ENCODE data around the gene MAGI2. TPM values are rescaled to one million over a fixed set of nuclear protein-coding genes. Genes with fewer than 3 reads are reported as not detected.

The MAGI2 gene
- polyA plus RNA-seq, 3 donors: 0.03 to 0.11 TPM; not detected in 1

- no CpG with 5 or more reads among the region's 2 CpGs for WGBS (ENCODE audit: insufficient coverage)
- Histone ChIP-seq H2AFZ (ENCODE audit: insufficient read depth, low read depth, low read length, poor library complexity, severe bottlenecking) (no peak overlapping the region), H3K4me1 (ENCODE audit: control insufficient read depth in 1 of 2, insufficient read depth in 2 of 2, low read length in 2 of 2) (no peaks in the 10 kb centered on the region), H3K4me3 (replicated peaks in 1 of 3; ENCODE audit: low read depth in 2 of 3, low read length in 3 of 3) (no peak overlapping the region), H3K79me2 (ENCODE audit: insufficient read depth, low read length) (no peaks in the 10 kb centered on the region), H3K4me2 (replicated peaks; ENCODE audit: extremely low read depth, low read length, poor library complexity, severe bottlenecking) (no peak overlapping the region), H3K27me3 (ENCODE audit: control insufficient read depth in 2 of 2, insufficient read depth in 2 of 2, low read length in 2 of 2) (no peaks in the 10 kb centered on the region), H3K27ac (ENCODE audit: low read depth in 1 of 2, low read length in 2 of 2) (no peak overlapping the region), H3K36me3 (replicated peaks in 1 of 2; ENCODE audit: control insufficient read depth in 1 of 2, insufficient read depth in 2 of 2, low read length in 2 of 2) (no peaks in the 10 kb centered on the region), H3K9ac (ENCODE audit: insufficient read depth, low read length, poor library complexity, severe bottlenecking) (no peak overlapping the region), H4K20me1 (ENCODE audit: insufficient read depth, low read length) (no peaks in the 10 kb centered on the region), H3K9me3 (replicated peaks in 1 of 2; ENCODE audit: control insufficient read depth in 1 of 2, insufficient read depth in 1 of 2, low read length in 2 of 2) (no peaks in the 10 kb centered on the region)
- H3K36me3 Mint-ChIP-seq: no peaks in the 10 kb centered on the region
- DNase-seq: no peak
- H3K4me1 Mint-ChIP-seq: no peaks in the 10 kb centered on the region
- intact Hi-C loops (cut with micrococcal nuclease): no loop called here
- no peak overlapping the region for H3K27ac Mint-ChIP-seq
- H3K4me3 Mint-ChIP-seq: no peak overlapping the region
- TF ChIP-seq CTCF (IDR thresholded peaks at IDR 0.05): no peak
- no peaks in the 10 kb centered on the region for H3K9me3 Mint-ChIP-seq
- peaks cover 0 to 3% (median 2%) of the 10 kb centered on the region in 3 donors for H3K27me3 Mint-ChIP-seq (ENCODE audit: low read depth in 3 of 3)
Observed at GRCh38 chr7:79272938-79273337, 180.5 kb downstream of the MAGI2 start.

- no peak for DNase-seq
- no peaks in the 10 kb centered on the region for H3K36me3 ChIP-seq (replicated peaks in 1 of 2; ENCODE audit: control insufficient read depth in 1 of 2, insufficient read depth in 2 of 2, low read length in 2 of 2)
- Mint-ChIP-seq H3K9me3 (no peaks in the 10 kb centered on the region), H3K4me3 (no peak overlapping the region), H3K27me3 (ENCODE audit: low read depth in 3 of 3) (peaks cover 0 to 2% (median 1%) of the 10 kb centered on the region in 3 donors), H3K36me3 (no peaks in the 10 kb centered on the region), H3K27ac (no peak overlapping the region), H3K4me1 (no peaks in the 10 kb centered on the region)
- H3K27ac ChIP-seq (ENCODE audit: low read depth in 1 of 2, low read length in 2 of 2): no peak overlapping the region
- H3K4me3 ChIP-seq (replicated peaks in 1 of 3; ENCODE audit: low read depth in 2 of 3, low read length in 3 of 3): no peak overlapping the region
- no peaks in the 10 kb centered on the region for H3K79me2 ChIP-seq (ENCODE audit: insufficient read depth, low read length)
- no CpG with 5 or more reads among the region's 4 CpGs for WGBS (ENCODE audit: insufficient coverage)
- no peak overlapping the region for H2AFZ ChIP-seq (ENCODE audit: insufficient read depth, low read depth, low read length, poor library complexity, severe bottlenecking)
- no peaks in the 10 kb centered on the region for H3K9me3 ChIP-seq (replicated peaks in 1 of 2; ENCODE audit: control insufficient read depth in 1 of 2, insufficient read depth in 1 of 2, low read length in 2 of 2)
- no peaks in the 10 kb centered on the region for H4K20me1 ChIP-seq (ENCODE audit: insufficient read depth, low read length)
- no peaks in the 10 kb centered on the region for H3K27me3 ChIP-seq (ENCODE audit: control insufficient read depth in 2 of 2, insufficient read depth in 2 of 2, low read length in 2 of 2)
- peak; percentile 70 for TF ChIP-seq CTCF (IDR thresholded peaks at IDR 0.05)
- H3K4me2 ChIP-seq (replicated peaks; ENCODE audit: extremely low read depth, low read length, poor library complexity, severe bottlenecking): no peak overlapping the region
- H3K9ac ChIP-seq (ENCODE audit: insufficient read depth, low read length, poor library complexity, severe bottlenecking): no peak overlapping the region
- intact Hi-C loops (cut with micrococcal nuclease): no loop called here
- H3K4me1 ChIP-seq (ENCODE audit: control insufficient read depth in 1 of 2, insufficient read depth in 2 of 2, low read length in 2 of 2): no peaks in the 10 kb centered on the region
Observed at GRCh38 chr7:79272066-79272669, 181.3 kb downstream of the MAGI2 start.

Measured in CD14-positive monocyte (primary cell).